GM18867 (cell line): ENCODE data around the gene INPPL1.

ENCODE experiments used
- ATAC-seq: cut with Tn5 transposase; IDR thresholded peaks from one replicate; pipeline ENCODE4 v1.9.1; 2021; ENCODE audit warnings: mild to moderate bottlenecking, moderate library complexity; ENCODE audit not compliant: unreplicated experiment

INPPL1 gene

GRCh38 chr11:72231396-72232259 lies 7.1 kb downstream of the INPPL1 start:
- ATAC-seq, result no peak

GRCh38 chr11:72232260-72233055 lies 7.9 kb downstream of the INPPL1 start:
- ATAC-seq, result no peak

GRCh38 chr11:72233056-72233772 lies 8.6 kb downstream of the INPPL1 start:
- ATAC-seq, result no peak

- ATAC-seq, result no peak
Observed at GRCh38 chr11:72233773-72234513, 9.4 kb downstream of the INPPL1 start.

GRCh38 chr11:72234514-72234830 lies 9.9 kb downstream of the INPPL1 start:
- no peak for ATAC-seq

GRCh38 chr11:72234920-72235319 lies 10.4 kb downstream of the INPPL1 start:
- ATAC-seq, result no peak

GRCh38 chr11:72235351-72236057 lies 10.9 kb downstream of the INPPL1 start:
- ATAC-seq, result no peak

GRCh38 chr11:72236083-72236697 lies 11.6 kb downstream of the INPPL1 start:
- ATAC-seq, result no peak

GRCh38 chr11:72236774-72237111 lies 12.2 kb downstream of the INPPL1 start:
- ATAC-seq, result no peak

GRCh38 chr11:72237112-72237931 lies 12.8 kb downstream of the INPPL1 start:
- ATAC-seq, result no peak

GRCh38 chr11:72238040-72238450 lies 13.5 kb downstream of the INPPL1 start:
- ATAC-seq, result no peak

GRCh38 chr11:72238492-72239312 lies 14.1 kb downstream of the INPPL1 start:
- ATAC-seq, result no peak

- no peak for ATAC-seq
Observed at GRCh38 chr11:72239313-72239848, 14.8 kb downstream of the INPPL1 start.

GRCh38 chr11:72239849-72240460 lies 15.4 kb downstream of the INPPL1 start:
- ATAC-seq, result no peak

- no peak for ATAC-seq
Observed at GRCh38 chr11:72240461-72241290, 16.1 kb downstream of the INPPL1 start.

GRCh38 chr11:72241291-72241781 lies 16.8 kb downstream of the INPPL1 start:
- no peak for ATAC-seq
